ENCODE measurements around the gene TULP4.

Gene TULP4

GRCh38 chr6:158357570-158358216 lies 45.4 kb downstream of the TULP4 start:
- Histone ChIP-seq H3K27me3 (ENCODE audit: control insufficient read depth in 1 of 2, insufficient read depth in 1 of 2, low read length in 2 of 2) (no peaks in the 10 kb centered on the region), H3K36me3 (ENCODE audit: control insufficient read depth in 1 of 2, insufficient read depth in 2 of 2, low read depth in 1 of 2, low read length in 2 of 2) (no peaks in the 10 kb centered on the region), H3K23ac (ENCODE audit: low read length in 2 of 2) (no peak overlapping the region), H3K9ac (ENCODE audit: low read length) (no peak overlapping the region), H3K4me2 (ENCODE audit: low read length, poor library complexity, severe bottlenecking) (no peak overlapping the region), H2BK5ac (ENCODE audit: low read depth, low read length, poor library complexity, severe bottlenecking) (no peak overlapping the region), H3K79me1 (replicated peaks; ENCODE audit: low read length, poor library complexity, severe bottlenecking) (peaks cover 38% of the 10 kb centered on the region), H3K4me3 (ENCODE audit: insufficient read depth in 1 of 2, low read depth in 1 of 2, low read length in 2 of 2) (no peak overlapping the region), H3K4ac (ENCODE audit: low read depth in 1 of 2, low read length in 2 of 2) (no peak overlapping the region), H2BK12ac (ENCODE audit: low read length in 2 of 2) (no peak overlapping the region), H4K8ac (ENCODE audit: low read length) (no peak overlapping the region), H2AK5ac (ENCODE audit: low read length, severe bottlenecking) (no peak overlapping the region), H3K9me3 (ENCODE audit: control insufficient read depth, low read length) (no peaks in the 10 kb centered on the region), H3K14ac (ENCODE audit: low read length in 2 of 2) (no peak overlapping the region), H2BK120ac (ENCODE audit: low read depth, low read length) (no peak overlapping the region), H2AFZ (ENCODE audit: low read depth, low read length) (no peak overlapping the region), H3K27ac (ENCODE audit: low read length, poor library complexity, severe bottlenecking) (no peak overlapping the region), H3K4me1 (ENCODE audit: control insufficient read depth, insufficient read depth, low read depth, low read length) (peaks cover 2% of the 10 kb centered on the region), H3K18ac (ENCODE audit: low read depth in 1 of 2, low read length in 2 of 2) (no peak overlapping the region), H4K91ac (ENCODE audit: low read length) (no peak overlapping the region), H2BK15ac (ENCODE audit: low read depth, poor library complexity, severe bottlenecking) (no peak overlapping the region)
- 98% methylated on average over 6 of the region's 7 CpGs for WGBS
- DNase-seq = no peak

GRCh38 chr6:158358450-158359077 lies 46.3 kb downstream of the TULP4 start:
- WGBS = 92% methylated on average over 2 of the region's 5 CpGs
- Histone ChIP-seq H3K9me3 (ENCODE audit: control insufficient read depth, low read length) (no peaks in the 10 kb centered on the region), H3K36me3 (ENCODE audit: control insufficient read depth in 1 of 2, insufficient read depth in 2 of 2, low read depth in 1 of 2, low read length in 2 of 2) (no peaks in the 10 kb centered on the region), H2BK120ac (ENCODE audit: low read depth, low read length) (no peak overlapping the region), H2AK5ac (ENCODE audit: low read length, severe bottlenecking) (no peak overlapping the region), H2BK15ac (ENCODE audit: low read depth, poor library complexity, severe bottlenecking) (no peak overlapping the region), H4K91ac (ENCODE audit: low read length) (no peak overlapping the region), H2BK5ac (ENCODE audit: low read depth, low read length, poor library complexity, severe bottlenecking) (no peak overlapping the region), H3K4ac (ENCODE audit: low read depth in 1 of 2, low read length in 2 of 2) (no peak overlapping the region), H3K4me3 (ENCODE audit: insufficient read depth in 1 of 2, low read depth in 1 of 2, low read length in 2 of 2) (no peak overlapping the region), H3K4me2 (ENCODE audit: low read length, poor library complexity, severe bottlenecking) (no peak overlapping the region), H3K79me1 (replicated peaks; ENCODE audit: low read length, poor library complexity, severe bottlenecking) (peaks cover 35% of the 10 kb centered on the region), H3K14ac (ENCODE audit: low read length in 2 of 2) (no peak overlapping the region), H4K8ac (ENCODE audit: low read length) (no peak overlapping the region), H3K27me3 (ENCODE audit: control insufficient read depth in 1 of 2, insufficient read depth in 1 of 2, low read length in 2 of 2) (no peaks in the 10 kb centered on the region), H3K18ac (ENCODE audit: low read depth in 1 of 2, low read length in 2 of 2) (no peak overlapping the region), H2AFZ (ENCODE audit: low read depth, low read length) (no peak overlapping the region), H2BK12ac (ENCODE audit: low read length in 2 of 2) (no peak overlapping the region), H3K23ac (ENCODE audit: low read length in 2 of 2) (no peak overlapping the region), H3K9ac (ENCODE audit: low read length) (no peak overlapping the region), H3K27ac (ENCODE audit: low read length, poor library complexity, severe bottlenecking) (no peak overlapping the region), H3K4me1 (ENCODE audit: control insufficient read depth, insufficient read depth, low read depth, low read length) (peaks cover 2% of the 10 kb centered on the region)
- DNase-seq = no peak

GRCh38 chr6:158361068-158361467 lies 48.8 kb downstream of the TULP4 start:
- no peak overlapping the region for H3K23ac ChIP-seq (ENCODE audit: low read length in 2 of 2)
- H3K18ac ChIP-seq (ENCODE audit: low read depth in 1 of 2, low read length in 2 of 2) = no peak overlapping the region
- H2BK5ac ChIP-seq (ENCODE audit: low read depth, low read length, poor library complexity, severe bottlenecking) = no peak overlapping the region
- no peak overlapping the region for H2BK15ac ChIP-seq (ENCODE audit: low read depth, poor library complexity, severe bottlenecking)
- no peak overlapping the region for H4K8ac ChIP-seq (ENCODE audit: low read length)
- no peak overlapping the region for H2AFZ ChIP-seq (ENCODE audit: low read depth, low read length)
- no peak overlapping the region for H2BK12ac ChIP-seq (ENCODE audit: low read length in 2 of 2)
- H3K36me3 ChIP-seq (ENCODE audit: control insufficient read depth in 1 of 2, insufficient read depth in 2 of 2, low read depth in 1 of 2, low read length in 2 of 2) = no peaks in the 10 kb centered on the region
- no peak for DNase-seq
- no peaks in the 10 kb centered on the region for H3K4me1 ChIP-seq (ENCODE audit: control insufficient read depth, insufficient read depth, low read depth, low read length)
- no peak overlapping the region for H3K4me3 ChIP-seq (ENCODE audit: insufficient read depth in 1 of 2, low read depth in 1 of 2, low read length in 2 of 2)
- H3K4me2 ChIP-seq (ENCODE audit: low read length, poor library complexity, severe bottlenecking) = no peak overlapping the region
- no peak overlapping the region for H3K14ac ChIP-seq (ENCODE audit: low read length in 2 of 2)
- H3K9ac ChIP-seq (ENCODE audit: low read length) = no peak overlapping the region
- no peaks in the 10 kb centered on the region for H3K27me3 ChIP-seq (ENCODE audit: control insufficient read depth in 1 of 2, insufficient read depth in 1 of 2, low read length in 2 of 2)
- no peak overlapping the region for H3K27ac ChIP-seq (ENCODE audit: low read length, poor library complexity, severe bottlenecking)
- H3K4ac ChIP-seq (ENCODE audit: low read depth in 1 of 2, low read length in 2 of 2) = no peak overlapping the region
- H2AK5ac ChIP-seq (ENCODE audit: low read length, severe bottlenecking) = no peak overlapping the region
- no peak overlapping the region for H2BK120ac ChIP-seq (ENCODE audit: low read depth, low read length)
- H3K79me1 ChIP-seq (replicated peaks; ENCODE audit: low read length, poor library complexity, severe bottlenecking) = peaks cover 21% of the 10 kb centered on the region
- no peak overlapping the region for H4K91ac ChIP-seq (ENCODE audit: low read length)
- no peaks in the 10 kb centered on the region for H3K9me3 ChIP-seq (ENCODE audit: control insufficient read depth, low read length)

- Histone ChIP-seq H3K4me1 (ENCODE audit: control insufficient read depth, insufficient read depth, low read depth, low read length) (no peaks in the 10 kb centered on the region), H2AK5ac (ENCODE audit: low read length, severe bottlenecking) (no peak overlapping the region), H3K4ac (ENCODE audit: low read depth in 1 of 2, low read length in 2 of 2) (no peak overlapping the region), H4K91ac (ENCODE audit: low read length) (no peak overlapping the region), H3K27ac (ENCODE audit: low read length, poor library complexity, severe bottlenecking) (no peak overlapping the region), H3K4me2 (ENCODE audit: low read length, poor library complexity, severe bottlenecking) (no peak overlapping the region), H3K9me3 (ENCODE audit: control insufficient read depth, low read length) (no peaks in the 10 kb centered on the region), H4K8ac (ENCODE audit: low read length) (no peak overlapping the region), H2AFZ (ENCODE audit: low read depth, low read length) (no peak overlapping the region), H3K79me1 (replicated peaks; ENCODE audit: low read length, poor library complexity, severe bottlenecking) (peaks cover 23% of the 10 kb centered on the region), H3K9ac (ENCODE audit: low read length) (no peak overlapping the region), H3K36me3 (ENCODE audit: control insufficient read depth in 1 of 2, insufficient read depth in 2 of 2, low read depth in 1 of 2, low read length in 2 of 2) (no peaks in the 10 kb centered on the region), H2BK12ac (ENCODE audit: low read length in 2 of 2) (no peak overlapping the region), H3K14ac (ENCODE audit: low read length in 2 of 2) (no peak overlapping the region), H3K23ac (ENCODE audit: low read length in 2 of 2) (no peak overlapping the region), H2BK5ac (ENCODE audit: low read depth, low read length, poor library complexity, severe bottlenecking) (no peak overlapping the region), H3K4me3 (ENCODE audit: insufficient read depth in 1 of 2, low read depth in 1 of 2, low read length in 2 of 2) (no peak overlapping the region), H2BK15ac (ENCODE audit: low read depth, poor library complexity, severe bottlenecking) (no peak overlapping the region), H3K27me3 (ENCODE audit: control insufficient read depth in 1 of 2, insufficient read depth in 1 of 2, low read length in 2 of 2) (no peaks in the 10 kb centered on the region), H3K18ac (ENCODE audit: low read depth in 1 of 2, low read length in 2 of 2) (no peak overlapping the region), H2BK120ac (ENCODE audit: low read depth, low read length) (no peak overlapping the region)
- peak; percentile 58 for DNase-seq
- 98% methylated on average over 4 of the region's 5 CpGs for WGBS
These were observed 49.9 kb downstream of the TULP4 start for GRCh38 chr6:158361961-158362669.
